Spleen (tissue), 7 donors: ENCODE data around the gene PRKCH.

ENCODE experiments used
- POLR2A ChIP-seq, 3 donors: fragments of 450-650 bp; IDR thresholded peaks; one replicate each; pipeline ENCODE4 v1.5.1; 2017; ENCODE audit warnings: antibody characterized with exemption in 3 of 3, mild to moderate bottlenecking in 1 of 3
- POLR2AphosphoS5 ChIP-seq, 3 donors: sonication (generic); formaldehyde crosslinking; IDR thresholded peaks; one replicate each; pipeline ENCODE4 v1.5.1; 2017; ENCODE audit warnings: antibody characterized with exemption in 3 of 3
- TF ChIP-seq, protein P1 (sequence below), 11 experiments: fragments of 200-600 bp in 7 of 11; fragments of 450-650 bp in 4 of 11; sonication (generic) in 4 of 11; IDR thresholded peaks in 8 of 11; conservative IDR thresholded peaks in 3 of 11; 1 replicate in 7 of 11; 2 replicates in 4 of 11; pipeline versions ENCODE4 v1.4.0 to v1.8.0; 2016 to 2021; ENCODE audit warnings: antibody characterized with exemption in 11 of 11, inconsistent platforms in 4 of 11, mild to moderate bottlenecking in 1 of 11
- donor health status: DM: no; HTN: no; CAD: no; lungs with moderate emphysema.
- donor health status: DM: no; HTN: no; CAD: no.
- donor health status: DM: no; HTN: no; CAD: no.

DNA sequence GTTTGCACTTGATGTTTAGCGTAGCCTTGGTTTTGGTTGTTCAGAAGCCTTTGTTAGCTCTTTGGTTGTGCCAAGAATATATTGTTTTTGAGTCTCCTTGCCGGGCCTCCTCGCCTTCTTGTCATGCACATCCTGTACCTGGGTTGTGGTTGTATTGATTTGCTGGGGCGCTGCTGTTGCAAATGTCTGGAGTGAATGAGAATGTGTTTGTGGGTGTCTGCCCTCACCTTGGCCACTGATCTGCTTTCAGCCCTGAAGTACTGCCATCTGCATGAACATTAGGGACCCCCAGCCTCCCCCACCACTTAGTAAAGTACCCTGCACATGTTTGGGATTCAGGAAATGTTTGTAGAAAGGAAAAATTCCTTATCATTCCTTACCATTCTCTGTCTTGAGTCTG, 16.5 kb downstream of the PRKCH start:
- TF ChIP-seq POLR2AphosphoS5 (IDR thresholded peaks at IDR 0.05), result peak in 1 of 3 donors; percentile 81
- TF ChIP-seq, protein P1, sequence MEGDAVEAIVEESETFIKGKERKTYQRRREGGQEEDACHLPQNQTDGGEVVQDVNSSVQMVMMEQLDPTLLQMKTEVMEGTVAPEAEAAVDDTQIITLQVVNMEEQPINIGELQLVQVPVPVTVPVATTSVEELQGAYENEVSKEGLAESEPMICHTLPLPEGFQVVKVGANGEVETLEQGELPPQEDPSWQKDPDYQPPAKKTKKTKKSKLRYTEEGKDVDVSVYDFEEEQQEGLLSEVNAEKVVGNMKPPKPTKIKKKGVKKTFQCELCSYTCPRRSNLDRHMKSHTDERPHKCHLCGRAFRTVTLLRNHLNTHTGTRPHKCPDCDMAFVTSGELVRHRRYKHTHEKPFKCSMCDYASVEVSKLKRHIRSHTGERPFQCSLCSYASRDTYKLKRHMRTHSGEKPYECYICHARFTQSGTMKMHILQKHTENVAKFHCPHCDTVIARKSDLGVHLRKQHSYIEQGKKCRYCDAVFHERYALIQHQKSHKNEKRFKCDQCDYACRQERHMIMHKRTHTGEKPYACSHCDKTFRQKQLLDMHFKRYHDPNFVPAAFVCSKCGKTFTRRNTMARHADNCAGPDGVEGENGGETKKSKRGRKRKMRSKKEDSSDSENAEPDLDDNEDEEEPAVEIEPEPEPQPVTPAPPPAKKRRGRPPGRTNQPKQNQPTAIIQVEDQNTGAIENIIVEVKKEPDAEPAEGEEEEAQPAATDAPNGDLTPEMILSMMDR (IDR thresholded peaks at IDR 0.05 in 8 of 11, conservative IDR thresholded peaks at IDR 0.05 in 3 of 11), result no peak
- TF ChIP-seq POLR2A (IDR thresholded peaks at IDR 0.05), result no peak
